Neural progenitor cell (in vitro differentiated cells): ENCODE data around the gene ENAH.

Experiments
- CTCF ChIP-seq: fragments of 200-600 bp; sonication (generic); IDR thresholded peaks from 2 replicates; pipeline ENCODE4 v1.5.1; 2017; ENCODE audit warnings: antibody characterized with exemption, mild to moderate bottlenecking
- EZH2 ChIP-seq: fragments of 200-600 bp; sonication (generic); IDR thresholded peaks from 2 replicates; pipeline ENCODE4 v1.6.1; 2017; ENCODE audit warnings: antibody characterized with exemption, mild to moderate bottlenecking, moderate library complexity
- EZH2phosphoT487 ChIP-seq: fragments of 200-600 bp; sonication (generic); IDR thresholded peaks from 2 replicates; pipeline ENCODE4 v1.6.1; 2017; ENCODE audit warnings: antibody characterized with exemption

- TF ChIP-seq CTCF (no peak), EZH2 (no peak), EZH2phosphoT487 (no peak)
These were observed 192.0 kb downstream of the ENAH start for GRCh38 chr1:225460737-225461532.
